DMS79 treated with DMSO at 0.1 percent for 48 hours (cell line): Measurements from ENCODE around the gene MMP24.
A peak's percentile ranks its signal among the peaks of the same experiment; 100 is the strongest.
"Not testable (repeated sequence)": the region's sequence is repeated elsewhere in the genome, so short reads cannot be mapped to it uniquely, and the experiment has no call there.

Experiments used
- DNase-seq: peaks from one replicate; lab custom pipeline; 2025; lab: John Stamatoyannopoulos, UW

Gene MMP24

DNA sequence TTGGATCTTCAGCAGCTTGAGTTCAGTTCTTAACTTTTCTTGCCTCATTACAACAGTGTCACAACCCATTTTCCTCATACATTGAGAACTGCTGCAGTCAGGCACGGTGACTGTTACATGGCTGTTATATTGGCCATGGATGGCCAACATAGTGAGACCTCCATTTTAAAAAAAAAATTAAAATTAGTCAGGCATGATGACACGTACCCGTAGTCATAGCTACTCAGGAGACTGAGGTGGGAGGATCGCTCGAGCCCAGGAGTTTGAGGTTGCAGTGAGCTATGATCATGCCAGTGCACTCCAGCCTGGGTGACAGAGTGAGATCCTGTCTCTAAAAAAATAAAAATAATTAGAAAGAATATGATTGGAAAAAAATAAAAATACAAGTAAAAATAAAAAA, 9.9 kb upstream of the MMP24 start:
- DNase-seq = no peak

DNA sequence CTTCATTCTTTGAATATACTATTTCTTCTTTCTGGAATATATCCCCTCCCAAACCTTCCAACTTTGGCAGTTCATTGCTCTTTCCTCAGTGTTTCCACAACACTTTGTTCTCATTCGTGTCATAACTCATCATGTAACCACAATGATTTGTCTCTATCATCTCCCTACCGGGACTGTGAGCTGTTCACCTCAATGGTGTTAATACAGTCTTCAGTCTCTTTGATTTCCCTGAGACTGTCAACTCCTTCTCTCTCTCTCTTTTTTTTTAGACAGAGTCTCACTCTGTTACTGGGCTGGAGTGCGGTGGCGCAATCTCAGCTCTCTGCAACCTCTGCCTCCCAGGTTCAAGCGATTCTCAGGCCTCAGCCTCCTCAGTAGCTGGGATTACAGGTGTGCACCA, 2.5 kb upstream of the MMP24 start:
- no peak for DNase-seq

DNA sequence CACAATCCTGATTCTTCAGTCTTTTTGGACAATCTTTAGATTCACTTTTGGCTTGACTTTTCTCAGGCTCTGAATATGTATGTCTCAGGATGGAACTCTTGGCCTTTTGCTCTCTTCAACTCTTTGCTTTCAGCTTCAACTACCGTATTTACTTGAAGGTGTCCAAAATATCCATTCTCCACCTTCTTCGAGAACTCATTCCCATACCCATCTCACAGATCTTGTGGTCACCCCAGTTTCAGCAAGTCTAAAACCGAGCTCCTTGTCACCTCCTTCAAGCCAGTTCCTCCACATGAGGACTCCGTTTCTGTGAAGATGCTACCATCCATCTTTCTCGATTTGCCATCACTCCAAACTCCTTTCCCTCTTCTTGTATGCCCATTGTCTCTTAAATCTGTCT, 2.0 kb upstream of the MMP24 start:
- no peak for DNase-seq

DNA sequence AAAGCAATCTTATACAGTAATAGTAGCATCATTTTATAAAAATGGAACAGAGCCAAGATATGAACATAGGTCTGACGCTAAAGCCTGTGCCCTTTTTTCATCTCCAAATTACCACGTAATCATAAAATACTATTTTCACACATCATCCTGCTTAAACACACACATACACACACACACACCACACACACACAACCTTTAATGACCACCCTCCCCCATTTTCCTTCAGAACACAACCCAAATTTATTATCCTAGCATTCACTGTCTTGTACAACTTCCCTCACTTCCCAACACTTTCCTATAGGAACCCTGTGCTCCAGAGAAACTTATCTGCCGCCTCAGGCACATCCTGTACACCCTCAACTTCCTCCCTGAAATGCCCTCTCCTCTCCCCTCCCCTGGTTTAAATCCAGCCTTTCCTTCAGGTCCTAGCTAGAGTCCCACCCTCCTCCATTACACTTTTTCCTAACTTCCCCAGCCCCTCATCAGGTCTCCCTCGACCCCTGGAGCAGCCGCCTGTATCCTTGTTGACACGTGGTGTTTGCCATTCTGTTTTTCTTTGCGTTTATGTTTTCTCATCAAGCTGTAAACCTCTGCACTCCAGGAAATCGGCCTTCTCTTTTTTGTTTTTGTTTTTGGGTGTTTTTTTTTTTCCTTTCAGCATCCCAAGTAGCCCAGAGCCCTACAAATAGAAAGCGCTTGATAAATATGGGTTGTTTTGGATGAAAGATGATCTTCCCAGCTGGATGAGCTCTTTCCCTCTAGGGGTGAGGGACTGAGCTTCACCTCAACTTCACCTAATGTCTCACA, 968 bp upstream of the MMP24 start:
- no peak for DNase-seq

DNA sequence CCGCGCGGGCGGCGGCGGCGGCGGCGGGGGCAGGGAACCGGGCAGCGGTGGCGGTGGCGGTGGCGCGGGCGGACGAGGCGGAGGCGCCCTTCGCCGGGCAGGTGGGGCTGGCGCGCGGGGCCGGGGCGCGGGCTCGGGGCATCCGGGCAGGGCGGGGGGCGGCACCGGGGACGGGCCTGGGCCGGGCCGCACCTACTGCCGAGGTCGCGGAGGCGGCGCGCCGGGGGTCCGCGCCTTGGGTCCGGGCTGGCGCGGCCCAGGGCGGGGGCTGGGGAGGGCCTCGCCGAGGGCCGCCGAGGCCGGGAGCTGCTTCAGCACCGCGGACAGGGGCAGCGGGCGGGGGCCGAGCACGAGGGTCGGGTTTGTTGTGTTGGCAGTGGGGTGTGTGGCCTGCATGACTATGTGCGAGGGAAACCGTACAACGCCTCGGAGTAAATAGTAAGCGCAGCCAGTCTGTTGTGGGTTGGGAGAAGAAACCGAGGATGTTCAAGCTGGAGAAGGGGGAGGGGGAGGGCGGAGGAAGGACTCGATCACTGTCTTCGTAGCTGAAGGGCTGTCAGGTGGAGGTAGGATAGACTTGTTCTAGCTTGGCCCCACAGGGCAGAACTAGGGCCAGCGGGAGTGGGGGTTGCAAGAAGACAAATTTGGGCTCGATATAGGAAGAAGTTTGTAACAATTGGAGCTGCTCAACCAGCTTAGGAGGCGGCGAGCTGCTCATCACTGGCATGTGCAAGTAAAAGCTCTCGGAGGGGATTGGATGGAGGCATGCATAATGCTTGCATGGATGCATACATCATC, 593 bp downstream of the MMP24 start:
- no peak for DNase-seq

DNA sequence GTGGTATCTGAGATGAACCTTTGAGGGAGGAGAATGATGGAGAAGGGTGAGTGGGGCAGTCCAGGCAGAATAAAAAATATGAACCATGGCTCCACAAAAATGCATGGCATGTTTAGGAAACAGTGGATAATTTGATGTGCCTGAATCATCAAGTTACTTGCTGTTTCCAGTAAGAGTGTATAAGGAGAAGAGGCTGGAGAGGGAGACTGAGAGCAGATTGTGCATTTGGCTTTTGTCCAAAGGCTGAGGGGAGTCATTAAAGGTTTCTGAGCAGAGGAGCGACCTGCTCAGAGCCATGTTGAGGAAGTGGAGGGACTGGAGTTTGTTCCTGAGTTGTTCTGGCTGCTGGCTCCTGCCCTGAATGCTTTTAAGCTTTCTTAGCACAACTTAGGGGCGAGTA, 6.1 kb downstream of the MMP24 start:
- DNase-seq = peak; percentile 85

DNA sequence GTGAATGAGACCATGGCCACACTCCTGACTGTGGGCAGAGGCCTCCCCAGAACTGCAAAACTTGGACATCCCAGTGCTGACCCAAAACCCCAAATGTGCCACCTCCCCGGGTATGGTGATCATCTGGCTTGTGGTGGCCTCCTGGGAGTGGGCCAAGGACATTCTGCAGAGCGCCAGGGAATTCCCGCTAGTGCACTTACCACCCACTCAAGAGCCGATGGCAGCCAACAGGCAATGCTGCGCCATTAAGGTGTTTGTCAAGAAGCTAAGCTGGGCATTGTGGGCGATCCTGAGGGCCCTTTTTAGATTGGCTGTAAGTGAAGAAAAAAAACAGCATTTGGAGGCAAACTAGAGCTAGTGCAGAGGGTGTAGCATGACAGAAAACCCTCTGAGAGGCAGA, 9.4 kb downstream of the MMP24 start:
- DNase-seq = peak; percentile 88

DNA sequence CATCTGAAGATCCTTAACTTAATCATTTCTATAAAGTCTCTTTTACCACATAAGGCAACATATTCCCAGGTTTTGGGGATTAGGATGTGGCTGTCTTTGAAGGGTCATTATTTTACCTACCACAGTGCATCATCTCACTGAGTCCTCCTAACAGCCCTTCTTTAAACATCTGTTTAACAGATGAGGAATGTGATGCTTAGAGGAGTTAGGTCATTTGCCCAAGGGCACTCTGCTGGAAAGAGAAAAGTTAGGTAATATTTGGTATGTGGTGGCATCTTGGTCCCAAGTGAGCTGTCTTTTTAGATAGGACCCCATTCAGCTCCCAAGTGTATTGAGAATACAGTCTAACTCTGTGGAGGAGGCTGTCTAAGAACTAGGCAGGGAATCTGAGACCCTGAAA, 11.0 kb downstream of the MMP24 start:
- DNase-seq = no peak

DNA sequence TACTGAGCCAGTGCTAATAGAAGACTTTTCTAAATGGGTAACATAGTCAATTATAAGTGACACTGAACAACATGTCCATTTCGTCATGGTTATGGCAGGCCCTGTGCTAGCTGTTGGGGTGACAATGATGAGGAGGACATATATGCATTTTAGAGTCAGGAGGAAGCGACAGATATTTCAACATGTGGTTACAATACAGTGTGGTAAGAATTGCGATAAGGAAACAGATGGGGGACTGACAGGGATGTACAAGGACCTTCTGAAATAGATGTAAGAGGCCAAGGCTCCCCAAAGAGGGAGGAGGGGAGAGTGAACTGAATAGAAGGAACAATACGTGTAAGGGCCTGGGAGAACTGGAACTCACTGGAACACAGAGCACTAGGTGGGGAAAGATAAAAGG, 11.7 kb downstream of the MMP24 start:
- DNase-seq = no peak

DNA sequence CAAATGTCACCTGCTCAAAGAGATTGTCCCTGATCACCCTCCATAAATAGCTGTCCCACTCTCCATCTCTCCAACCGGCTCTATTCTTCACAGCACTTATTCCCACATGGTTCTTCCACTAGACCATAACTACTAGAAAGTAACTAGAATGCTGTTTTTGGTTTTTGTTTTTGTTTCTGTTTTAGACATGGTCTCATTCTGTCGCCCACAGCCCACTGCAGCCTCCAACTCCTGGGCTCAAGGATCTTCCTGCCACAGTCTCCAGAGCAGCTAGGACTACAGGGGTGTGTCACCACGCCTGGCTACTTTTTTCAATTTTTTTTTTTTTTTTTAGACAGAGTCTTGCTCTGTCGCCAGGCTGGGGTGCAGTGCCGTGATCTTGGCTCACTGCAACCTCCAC, 12.2 kb downstream of the MMP24 start:
- no peak for DNase-seq

DNA sequence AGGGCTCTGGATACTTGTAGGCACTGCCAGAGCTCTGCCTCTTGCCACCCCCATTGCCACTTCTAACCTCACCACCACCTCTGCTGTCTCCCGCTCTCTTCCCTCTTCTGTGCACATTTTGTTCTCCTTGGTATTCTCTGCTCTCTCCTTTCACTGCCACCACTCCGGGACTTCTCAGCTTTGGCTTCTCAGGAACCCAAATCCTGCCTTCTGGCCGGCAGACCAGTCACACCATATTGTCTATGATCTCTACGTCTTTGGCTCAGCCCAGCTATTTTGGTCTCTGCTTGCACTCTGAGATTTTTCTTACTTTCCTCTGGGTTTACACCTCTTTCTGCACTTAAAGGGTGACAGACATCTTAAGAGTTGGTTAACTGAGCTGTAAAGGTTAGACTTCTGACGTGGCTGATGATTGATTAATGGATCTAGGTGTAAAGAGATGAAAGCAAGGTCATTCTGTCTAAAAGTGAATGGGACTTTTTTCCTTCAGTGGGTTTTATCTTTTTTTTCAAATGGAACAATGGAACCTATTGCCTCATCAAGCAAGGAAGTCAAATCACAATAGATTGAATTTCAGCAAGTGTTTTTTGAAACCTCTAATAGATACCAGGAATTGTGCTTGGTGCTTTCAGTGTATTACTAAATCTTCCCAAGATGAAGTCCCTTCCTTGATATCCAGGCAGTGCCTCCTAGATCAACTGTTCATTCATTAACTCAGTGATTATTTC, 13.8 kb downstream of the MMP24 start:
- no peak for DNase-seq

DNA sequence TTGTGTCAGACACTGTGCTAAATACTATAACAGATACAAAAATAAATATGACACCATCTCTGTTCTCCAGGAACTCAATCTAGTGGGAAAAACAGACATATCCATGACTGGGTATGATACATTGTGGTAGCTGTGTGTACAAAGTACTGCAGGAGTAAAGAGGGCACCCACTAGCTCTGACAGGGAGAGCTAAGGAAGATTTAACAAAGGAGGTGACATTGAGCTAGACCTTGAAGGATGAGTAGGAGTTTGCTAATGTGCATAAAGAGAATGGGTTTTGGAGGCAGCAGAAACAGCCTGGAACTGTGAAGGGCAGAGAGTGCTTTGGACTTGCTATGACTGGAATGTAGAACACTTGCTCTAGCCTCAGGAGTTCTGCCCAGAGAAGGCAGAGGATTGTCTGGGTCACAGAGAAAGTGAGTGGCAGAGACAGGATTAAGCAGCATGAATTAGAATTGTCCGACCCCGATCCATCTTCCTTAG, 14.4 kb downstream of the MMP24 start:
- no peak for DNase-seq

DNA sequence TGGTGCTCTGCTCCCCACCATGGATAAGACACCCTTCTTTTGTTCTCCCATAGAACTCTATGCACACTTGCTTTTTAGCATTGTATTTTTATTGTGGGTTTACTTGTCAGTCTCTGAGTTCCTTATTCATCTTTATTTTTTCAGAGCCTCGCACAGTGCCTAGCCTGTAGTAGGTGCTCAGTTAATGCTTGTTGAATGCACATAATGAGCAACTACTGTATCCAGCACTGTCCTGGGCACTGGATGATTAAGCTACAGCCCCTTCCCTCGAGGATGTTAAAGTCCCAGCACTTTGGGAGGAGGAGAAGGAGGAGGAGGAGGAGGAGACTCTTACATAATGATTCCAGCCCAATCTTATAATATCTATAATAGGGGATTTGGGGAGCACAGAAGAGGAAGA, 16.8 kb downstream of the MMP24 start:
- no peak for DNase-seq

DNA sequence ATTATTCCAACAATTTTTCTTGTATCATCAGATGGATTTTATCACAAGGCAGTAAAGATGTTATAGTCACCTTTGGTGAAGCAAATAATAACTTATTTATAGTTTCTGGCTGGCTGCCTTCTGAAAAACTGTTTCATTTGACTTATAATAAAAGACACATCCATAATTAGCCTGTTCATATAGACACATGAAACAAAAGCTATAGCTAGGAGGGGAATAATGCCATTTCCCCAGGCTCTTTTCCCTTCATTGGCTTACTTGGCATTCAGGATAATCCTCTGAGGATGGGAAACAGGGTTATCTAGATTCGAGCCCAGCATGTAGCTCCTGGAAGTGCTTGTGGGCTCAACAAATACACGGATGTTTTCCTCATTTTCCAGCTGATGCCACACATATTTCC, 17.5 kb downstream of the MMP24 start:
- no peak for DNase-seq

DNA sequence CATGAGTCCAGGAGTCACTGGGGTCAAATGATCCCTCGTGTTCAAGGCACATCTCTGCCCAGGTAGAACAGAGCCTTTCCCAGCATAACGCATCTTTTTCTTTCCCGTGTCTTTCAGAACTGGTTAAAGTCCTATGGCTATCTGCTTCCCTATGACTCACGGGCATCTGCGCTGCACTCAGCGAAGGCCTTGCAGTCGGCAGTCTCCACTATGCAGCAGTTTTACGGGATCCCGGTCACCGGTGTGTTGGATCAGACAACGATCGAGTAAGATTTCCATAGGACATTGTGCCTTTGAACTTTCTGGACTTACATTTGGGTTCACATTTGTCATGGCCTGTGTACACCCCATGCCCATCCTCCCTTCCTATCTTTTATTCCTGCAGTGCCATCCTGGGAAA, 20.2 kb downstream of the MMP24 start:
- no peak for DNase-seq

DNA sequence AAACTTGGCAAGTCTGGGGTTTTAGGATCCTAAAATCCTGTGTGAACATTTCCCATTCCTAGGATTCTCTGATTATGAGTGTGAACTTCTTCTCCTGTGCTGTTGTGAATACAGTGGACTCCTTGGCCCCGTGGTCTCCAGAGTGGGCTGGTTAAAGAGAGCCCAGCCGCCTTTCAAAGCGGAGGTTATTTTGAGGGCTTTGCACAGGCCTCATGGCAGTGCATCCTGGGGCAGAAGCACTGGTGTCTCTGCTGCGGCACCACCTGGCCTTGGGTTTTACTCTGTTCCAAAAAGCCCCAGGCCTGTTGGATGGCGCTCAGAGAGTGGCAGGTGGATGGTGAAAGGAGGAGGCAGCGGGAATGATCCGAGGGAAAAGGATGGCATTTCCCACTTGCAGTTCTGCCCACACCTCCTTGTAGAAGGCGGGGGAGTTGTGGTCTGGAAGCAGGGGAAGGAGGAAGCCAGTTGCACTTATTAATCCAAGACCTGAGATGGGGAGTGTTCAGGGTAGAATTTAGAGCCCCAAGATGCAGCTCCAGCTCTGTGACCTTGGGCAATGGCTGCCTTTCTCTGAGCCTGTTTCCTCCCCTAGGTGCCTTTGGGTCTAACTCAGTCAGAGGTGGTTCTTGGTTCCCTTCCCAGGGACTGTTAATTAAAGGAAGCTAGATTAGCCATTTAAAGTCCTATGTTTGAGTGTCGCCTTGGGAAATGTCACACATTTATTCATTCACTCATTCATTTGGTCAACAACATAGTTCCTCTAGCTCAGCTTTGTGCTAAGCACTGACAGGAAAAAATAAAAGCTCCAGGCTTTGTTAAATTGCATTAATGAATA, 22.4 kb downstream of the MMP24 start:
- DNase-seq = no peak

DNA sequence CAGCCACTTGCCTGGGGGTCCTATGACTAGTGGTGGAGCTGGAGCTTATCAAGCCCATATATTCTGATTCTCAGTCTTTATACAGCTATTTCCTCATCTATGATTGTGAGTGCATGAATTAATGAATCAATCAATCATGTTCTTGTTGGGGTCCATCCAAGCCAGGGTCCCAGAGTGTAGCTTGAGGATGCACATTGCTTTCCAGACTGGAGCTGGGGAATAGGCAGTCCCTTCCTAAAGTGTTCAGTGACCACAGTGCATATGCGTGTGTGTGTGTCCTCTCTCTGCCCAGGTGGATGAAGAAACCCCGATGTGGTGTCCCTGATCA, 25.1 kb downstream of the MMP24 start:
- DNase-seq = no peak

DNA sequence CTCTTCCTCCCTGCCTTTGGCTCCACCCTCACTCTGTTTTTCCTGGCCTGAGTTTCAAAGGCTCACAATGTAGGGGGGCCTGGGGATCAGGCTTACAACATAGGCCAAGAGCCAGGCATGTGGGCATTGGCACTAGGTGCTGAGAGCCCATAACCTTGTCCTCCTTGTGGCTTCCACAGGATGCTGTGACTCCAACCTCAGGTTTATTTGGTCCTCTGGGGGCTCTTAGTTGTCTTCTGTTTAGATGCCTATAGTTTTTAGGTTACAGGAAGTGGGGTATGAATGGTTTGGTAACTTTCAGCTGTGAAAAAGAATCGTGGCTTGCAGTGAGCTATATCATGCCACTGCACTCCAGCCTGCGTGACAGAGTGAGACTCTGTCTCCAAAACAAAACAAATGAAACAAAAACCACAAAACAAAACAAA, 25.6 kb downstream of the MMP24 start:
- DNase-seq = no peak

DNA sequence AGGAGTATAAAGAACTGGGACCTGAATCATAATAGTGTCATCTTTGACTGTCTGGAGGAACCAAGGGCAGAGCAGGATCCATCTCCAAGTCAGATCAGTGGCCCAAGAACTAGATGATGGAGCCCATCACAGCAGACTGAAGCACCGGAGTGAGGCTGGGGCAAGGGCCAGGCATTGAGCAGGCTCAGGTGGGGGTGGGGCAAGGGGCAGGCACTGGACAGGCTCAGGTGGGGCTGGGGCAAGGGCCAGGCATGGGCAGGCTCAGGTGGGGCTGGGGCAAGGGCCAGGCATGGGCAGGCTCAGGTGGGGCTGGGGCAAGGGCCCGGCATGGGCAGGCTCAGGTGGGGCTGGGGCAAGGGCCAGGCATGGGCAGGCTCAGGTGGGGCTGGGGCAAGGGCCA, 26.1 kb downstream of the MMP24 start:
- not testable (repeated sequence) for DNase-seq

DNA sequence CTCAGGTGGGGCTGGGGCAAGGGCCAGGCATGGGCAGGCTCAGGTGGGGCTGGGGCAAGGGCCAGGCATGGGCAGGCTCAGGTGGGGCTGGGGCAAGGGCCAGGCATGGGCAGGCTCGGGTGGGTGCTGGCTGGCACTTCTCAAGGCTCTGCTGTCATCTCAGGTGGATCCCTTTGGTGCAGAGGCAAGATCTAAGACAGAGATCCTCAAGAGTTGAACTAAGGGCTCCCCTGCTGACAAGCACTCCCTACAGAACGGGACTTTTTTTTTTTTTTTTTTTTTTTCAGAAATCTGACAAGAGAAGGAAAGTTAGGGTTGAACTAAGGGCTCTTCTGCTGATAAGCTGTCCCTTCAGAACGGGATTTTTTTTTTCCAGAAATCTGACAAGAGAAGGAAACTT, 26.5 kb downstream of the MMP24 start:
- DNase-seq = no peak

DNA sequence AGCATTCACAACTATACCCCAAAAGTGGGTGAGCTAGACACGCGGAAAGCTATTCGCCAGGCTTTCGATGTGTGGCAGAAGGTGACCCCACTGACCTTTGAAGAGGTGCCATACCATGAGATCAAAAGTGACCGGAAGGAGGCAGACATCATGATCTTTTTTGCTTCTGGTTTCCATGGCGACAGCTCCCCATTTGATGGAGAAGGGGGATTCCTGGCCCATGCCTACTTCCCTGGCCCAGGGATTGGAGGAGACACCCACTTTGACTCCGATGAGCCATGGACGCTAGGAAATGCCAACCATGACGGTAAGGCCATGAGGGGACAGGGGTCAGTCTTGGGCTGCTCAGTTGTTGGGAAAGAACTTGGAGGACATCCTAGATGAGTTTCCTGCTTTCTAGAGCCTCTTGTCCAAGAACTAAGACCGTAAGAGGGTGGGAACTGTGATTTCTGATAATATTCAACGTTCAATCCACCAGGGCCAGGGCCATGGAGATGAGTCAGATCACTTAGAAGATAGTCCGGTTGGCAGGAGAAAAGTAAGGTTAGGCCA, 28.0 kb downstream of the MMP24 start:
- no peak for DNase-seq
